GM06990 (cell line): ENCODE results near the gene ABCB10.

Experiments used
- DNase-seq: peaks from one replicate; pipeline ENCODE4 v3.0.0-alpha.2; 2011; ENCODE audit not compliant: insufficient read length; ENCODE audit errors: extremely low read depth
- H3K27me3 ChIP-seq: replicated peaks from 2 replicates; pipeline ENCODE4 v1.6.0; 2011; ENCODE audit warnings: low read length; ENCODE audit not compliant: control insufficient read depth, insufficient read depth
- H3K36me3 ChIP-seq: 2 replicates; pipeline ENCODE4 v1.5.1; 2011; ENCODE audit warnings: low read length; ENCODE audit not compliant: control insufficient read depth, insufficient read depth
- H3K4me3 ChIP-seq: replicated peaks from 2 replicates; pipeline ENCODE4 v1.5.1; 2011; ENCODE audit warnings: low read depth, mild to moderate bottlenecking, control low read depth, low read length
- TF ChIP-seq, protein P1 (sequence below): IDR thresholded peaks from 2 replicates; pipeline ENCODE4 v1.5.1; 2011; ENCODE audit warnings: low read length, control low read depth, mild to moderate bottlenecking, inconsistent platforms; ENCODE audit not compliant: insufficient read depth, poor library complexity, severe bottlenecking

Gene ABCB10

DNA sequence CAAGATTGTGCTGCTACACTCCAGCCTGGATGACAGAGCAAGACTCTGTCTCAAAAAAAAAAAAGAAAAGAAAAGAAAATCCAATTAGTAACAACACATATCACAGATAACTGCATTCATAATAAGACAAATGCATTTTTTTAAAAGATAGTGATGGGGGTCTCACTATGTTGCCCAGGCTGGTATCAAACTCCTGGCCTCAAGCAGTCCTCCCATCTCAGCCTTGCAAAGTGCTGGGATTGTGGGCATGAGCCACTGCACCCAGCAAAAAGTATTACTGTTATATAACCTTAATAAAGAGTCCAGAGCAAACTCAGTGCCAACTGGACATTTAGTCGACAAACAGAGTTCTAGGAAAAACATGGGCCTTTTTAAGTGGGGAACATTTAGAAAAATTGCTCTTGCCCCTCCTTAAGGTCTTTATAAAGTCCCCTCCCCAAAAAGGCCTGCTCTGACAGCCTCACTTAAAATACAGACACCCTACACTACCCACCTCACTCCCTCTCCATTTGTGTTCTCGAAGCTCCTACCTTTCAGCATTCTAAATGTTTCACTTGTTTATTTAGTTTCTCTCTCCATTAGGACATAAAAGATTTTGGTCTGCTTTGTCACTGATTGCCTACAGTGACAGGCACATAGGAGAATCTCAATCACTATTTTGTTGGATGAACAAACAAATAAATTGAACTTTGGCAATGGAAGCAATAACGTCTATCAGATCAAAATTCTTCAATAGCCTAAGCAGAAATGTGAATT lies 7.5 kb downstream of the ABCB10 start:
- DNase-seq, result no peak
- H3K36me3 ChIP-seq, result peaks cover 10% of the 10 kb centered on the region
- H3K4me3 ChIP-seq, result no peak overlapping the region
- H3K27me3 ChIP-seq, result no peaks in the 10 kb centered on the region
- TF ChIP-seq, protein P1, sequence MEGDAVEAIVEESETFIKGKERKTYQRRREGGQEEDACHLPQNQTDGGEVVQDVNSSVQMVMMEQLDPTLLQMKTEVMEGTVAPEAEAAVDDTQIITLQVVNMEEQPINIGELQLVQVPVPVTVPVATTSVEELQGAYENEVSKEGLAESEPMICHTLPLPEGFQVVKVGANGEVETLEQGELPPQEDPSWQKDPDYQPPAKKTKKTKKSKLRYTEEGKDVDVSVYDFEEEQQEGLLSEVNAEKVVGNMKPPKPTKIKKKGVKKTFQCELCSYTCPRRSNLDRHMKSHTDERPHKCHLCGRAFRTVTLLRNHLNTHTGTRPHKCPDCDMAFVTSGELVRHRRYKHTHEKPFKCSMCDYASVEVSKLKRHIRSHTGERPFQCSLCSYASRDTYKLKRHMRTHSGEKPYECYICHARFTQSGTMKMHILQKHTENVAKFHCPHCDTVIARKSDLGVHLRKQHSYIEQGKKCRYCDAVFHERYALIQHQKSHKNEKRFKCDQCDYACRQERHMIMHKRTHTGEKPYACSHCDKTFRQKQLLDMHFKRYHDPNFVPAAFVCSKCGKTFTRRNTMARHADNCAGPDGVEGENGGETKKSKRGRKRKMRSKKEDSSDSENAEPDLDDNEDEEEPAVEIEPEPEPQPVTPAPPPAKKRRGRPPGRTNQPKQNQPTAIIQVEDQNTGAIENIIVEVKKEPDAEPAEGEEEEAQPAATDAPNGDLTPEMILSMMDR, result no peak

DNA sequence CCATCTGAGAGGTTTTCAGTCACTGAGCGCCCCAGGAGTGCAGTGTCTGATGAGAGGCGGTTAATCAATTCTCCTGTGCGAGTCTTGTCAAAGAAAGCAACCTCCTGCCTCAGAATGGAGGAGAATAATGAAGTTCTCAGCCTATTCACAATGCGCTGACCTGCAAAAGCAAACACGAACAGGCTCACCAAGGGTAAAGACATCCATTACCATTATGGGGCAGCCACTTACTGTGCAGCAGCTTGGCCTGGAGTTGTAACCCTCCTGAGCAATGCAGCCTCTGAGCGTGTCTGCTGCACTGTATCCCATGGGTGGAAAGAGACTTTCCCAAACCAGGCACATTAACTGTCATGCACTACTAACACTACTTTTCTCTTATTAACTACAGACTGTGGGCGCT lies 11.0 kb downstream of the ABCB10 start:
- H3K27me3 ChIP-seq, result no peaks in the 10 kb centered on the region
- H3K4me3 ChIP-seq, result no peak overlapping the region
- TF ChIP-seq, protein P1, result no peak
- H3K36me3 ChIP-seq, result peaks cover 8% of the 10 kb centered on the region
- DNase-seq, result no peak

DNA sequence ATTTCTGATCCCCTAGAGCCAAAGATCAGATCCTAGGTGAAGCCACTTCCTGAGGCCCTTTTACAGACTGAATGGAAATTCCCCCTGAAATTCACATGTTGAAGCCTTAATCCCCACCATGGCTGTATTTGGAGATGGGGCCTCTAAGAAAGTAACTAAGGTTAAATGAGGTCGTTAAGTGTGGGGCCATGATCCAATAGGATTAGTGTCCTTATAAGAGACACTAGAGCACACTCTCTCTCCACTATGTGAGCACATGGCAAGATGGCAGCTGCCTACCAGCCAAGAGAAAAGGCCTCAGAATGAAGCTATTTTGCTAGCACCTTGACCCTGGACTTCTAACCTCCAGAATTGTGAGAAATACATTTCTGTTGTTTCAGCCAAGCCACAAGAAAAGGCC lies 13.9 kb downstream of the ABCB10 start:
- Histone ChIP-seq H3K27me3 (no peaks in the 10 kb centered on the region), H3K36me3 (peaks cover 10% of the 10 kb centered on the region), H3K4me3 (no peak overlapping the region)
- TF ChIP-seq, protein P1, result no peak
- no peak for DNase-seq

DNA sequence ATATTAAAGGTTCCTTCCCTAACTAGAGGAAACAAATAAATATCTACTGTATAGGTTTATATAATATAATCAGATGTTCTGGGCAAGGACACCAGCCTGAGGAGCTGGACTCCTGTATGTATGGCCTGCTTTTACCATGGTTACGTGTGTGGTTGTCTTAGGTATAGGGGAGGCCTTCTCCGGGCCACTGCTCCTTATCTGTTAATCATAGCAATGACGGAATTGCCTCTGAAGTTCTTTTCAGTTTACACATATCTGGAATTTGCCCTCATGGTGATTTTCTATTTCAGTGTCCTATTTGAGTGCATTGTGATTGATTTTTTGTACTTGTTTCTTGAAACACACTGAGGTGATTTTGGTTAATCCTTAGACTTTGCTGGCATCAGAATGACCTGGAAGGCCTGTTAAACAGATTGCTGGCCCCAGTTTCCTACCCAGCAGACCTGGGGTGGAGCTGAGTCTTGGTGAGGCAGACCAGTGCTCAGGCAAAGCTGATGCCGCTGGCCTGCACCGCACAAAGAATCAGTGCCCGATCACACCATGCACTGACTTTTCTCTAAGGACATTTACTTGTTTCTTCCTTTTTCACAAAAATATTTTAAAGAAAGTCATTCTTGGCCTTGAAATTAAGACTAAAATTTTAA lies 18.5 kb downstream of the ABCB10 start:
- Histone ChIP-seq H3K27me3 (no peaks in the 10 kb centered on the region), H3K4me3 (no peak overlapping the region), H3K36me3 (peaks cover 4% of the 10 kb centered on the region)
- DNase-seq, result no peak
- TF ChIP-seq, protein P1, result no peak

DNA sequence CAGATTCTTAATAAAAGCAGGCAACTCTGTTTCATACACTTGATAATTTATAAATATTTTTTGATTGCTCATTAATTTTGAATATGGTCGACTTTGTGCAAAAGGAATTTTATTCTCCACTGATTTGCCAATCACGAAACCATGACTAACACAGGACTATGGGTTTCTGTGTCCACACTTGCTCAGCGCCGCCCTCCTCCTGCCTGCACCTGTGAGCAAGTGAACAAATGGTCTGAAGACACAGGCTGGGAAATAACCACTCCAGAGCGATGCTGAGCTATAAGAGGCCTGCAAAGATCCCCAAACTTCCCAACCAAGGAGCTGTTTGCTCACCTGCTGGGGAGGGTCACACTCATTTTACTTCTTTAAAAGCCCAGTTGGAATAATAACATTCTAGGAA lies 19.6 kb downstream of the ABCB10 start:
- Histone ChIP-seq H3K4me3 (no peak overlapping the region), H3K27me3 (no peaks in the 10 kb centered on the region), H3K36me3 (peaks cover 4% of the 10 kb centered on the region)
- DNase-seq, result no peak
- TF ChIP-seq, protein P1, result no peak
